ENCODE data around the gene AFDN. TPM values are rescaled to one million over a fixed set of nuclear protein-coding genes. Genes with fewer than 3 reads are reported as not detected.

The AFDN gene
- total RNA-seq, 1 donor, result 29.2 TPM

- no peak overlapping the region for H3K4me3 ChIP-seq (ENCODE audit: low read depth, low read length)
- no peak for DNase-seq (ENCODE audit: low read depth)
- TF ChIP-seq CTCF (IDR thresholded peaks at IDR 0.05; ENCODE audit: insufficient read depth, low read length), result no peak
Measured at GRCh38 chr6:167807200-167807599, 19.5 kb upstream of the AFDN start.

GRCh38 chr6:167807756-167808155 lies 19.0 kb upstream of the AFDN start:
- H3K4me3 ChIP-seq (ENCODE audit: low read depth, low read length), result no peak overlapping the region

GRCh38 chr6:167811040-167811439 lies 15.7 kb upstream of the AFDN start:
- no peak overlapping the region for H3K4me3 ChIP-seq (ENCODE audit: low read depth, low read length)
- DNase-seq (ENCODE audit: low read depth), result no peak
- TF ChIP-seq CTCF (IDR thresholded peaks at IDR 0.05; ENCODE audit: insufficient read depth, low read length), result no peak

More at GRCh38 chr6:167807756-167808155, 19.0 kb upstream of the AFDN start:
- no peak for TF ChIP-seq CTCF (IDR thresholded peaks at IDR 0.05; ENCODE audit: insufficient read depth, low read length)
- DNase-seq (ENCODE audit: low read depth), result no peak

- no peak for TF ChIP-seq CTCF (IDR thresholded peaks at IDR 0.05; ENCODE audit: insufficient read depth, low read length)
- no peak for DNase-seq (ENCODE audit: low read depth)
- H3K4me3 ChIP-seq (ENCODE audit: low read depth, low read length), result no peak overlapping the region
Measured at GRCh38 chr6:167811442-167812087, 15.1 kb upstream of the AFDN start.

GRCh38 chr6:167812088-167812487 lies 14.6 kb upstream of the AFDN start:
- no peak for TF ChIP-seq CTCF (IDR thresholded peaks at IDR 0.05; ENCODE audit: insufficient read depth, low read length)
- no peak for DNase-seq (ENCODE audit: low read depth)
- H3K4me3 ChIP-seq (ENCODE audit: low read depth, low read length), result no peak overlapping the region

- no peak for TF ChIP-seq CTCF (IDR thresholded peaks at IDR 0.05; ENCODE audit: insufficient read depth, low read length)
- no peak for DNase-seq (ENCODE audit: low read depth)
- no peak overlapping the region for H3K4me3 ChIP-seq (ENCODE audit: low read depth, low read length)
Measured at GRCh38 chr6:167815296-167815980, 11.3 kb upstream of the AFDN start.
